H1 (cell line): Measurements from ENCODE around the gene ARHGEF16. TPM values are rescaled to one million over a fixed set of nuclear protein-coding genes. Genes with fewer than 3 reads are reported as not detected.

Experiments used
- CTCF ChIA-PET: fragments of 300-600 bp; sonication (Branson Sonifier 250); formaldehyde crosslinking; loops from one replicate; lab custom pipeline; 2021; ENCODE audit not compliant: partially characterized antibody; lab: Charles Lee
- POLR2A ChIA-PET: fragments of 300-600 bp; sonication (Branson Sonifier 250); formaldehyde crosslinking; loops from one replicate; lab custom pipeline; 2021; ENCODE audit warnings: inconsistent platforms; ENCODE audit not compliant: partially characterized antibody; lab: Charles Lee
- DNase-seq, 2 experiments: peaks; one replicate each; pipeline versions ENCODE4 v3.0.0 to v3.0.0-alpha.2; 2010 to 2022; ENCODE audit warnings: low spot score in 2 of 2, low read depth in 1 of 2, mixed read lengths in 1 of 2
- FAIRE-seq: peaks from 2 replicates; lab custom pipeline; 2011; peaks lifted over from hg19 to GRCh38; lab: Jason Lieb, UNC
- H2AFZ ChIP-seq: 2 replicates; pipeline ENCODE4 v1.8.1; 2012; ENCODE audit warnings: low read length, inconsistent platforms
- H2AK5ac ChIP-seq: 2 replicates; pipeline ENCODE4 v1.6.1; 2013; ENCODE audit warnings: low read depth, low read length
- H2BK120ac ChIP-seq: replicated peaks from 2 replicates; pipeline ENCODE3; 2013; ENCODE audit warnings: low read depth, low read length, inconsistent platforms
- H2BK12ac ChIP-seq: 2 replicates; pipeline ENCODE4 v1.6.1; 2013; ENCODE audit warnings: low read depth, low read length
- H2BK15ac ChIP-seq: 2 replicates; pipeline ENCODE4 v1.6.1; 2013; ENCODE audit warnings: low read length
- H2BK20ac ChIP-seq: 2 replicates; pipeline ENCODE4 v1.6.1; 2013; ENCODE audit warnings: low read length
- H2BK5ac ChIP-seq: 2 replicates; pipeline ENCODE4 v1.6.1; 2013; ENCODE audit warnings: low read depth, low read length
- H3K14ac ChIP-seq: 2 replicates; pipeline ENCODE4 v1.6.1; 2013; ENCODE audit warnings: inconsistent platforms; ENCODE audit not compliant: insufficient read length
- H3K18ac ChIP-seq: 2 replicates; pipeline ENCODE4 v1.6.1; 2013; ENCODE audit warnings: low read length; ENCODE audit errors: extremely low read depth
- H3K23ac ChIP-seq: 2 replicates; pipeline ENCODE4 v1.6.1; 2013; ENCODE audit warnings: inconsistent platforms; ENCODE audit not compliant: insufficient read length
- H3K23me2 ChIP-seq: 2 replicates; pipeline ENCODE4 v1.6.1; 2013; ENCODE audit warnings: low read depth, low read length
- H3K27ac ChIP-seq: 2 replicates; pipeline ENCODE4 v1.6.1; 2011; ENCODE audit warnings: low read depth, low read length, inconsistent platforms
- H3K27me3 ChIP-seq, 4 experiments: replicated peaks in 1 of 4; 1 replicate in 1 of 4; 2 replicates in 3 of 4; pipeline versions ENCODE4 v1.6.1 to v1.8.1; 2011 to 2013; ENCODE audit warnings: low read length in 3 of 4, mild to moderate bottlenecking in 3 of 4, inconsistent platforms in 2 of 4, mixed read lengths in 2 of 4, moderate library complexity in 1 of 4; ENCODE audit not compliant: control insufficient read depth in 3 of 4, insufficient read depth in 3 of 4; ENCODE audit errors: extremely low read depth in 1 of 4
- H3K36me3 ChIP-seq, 4 experiments: 2 replicates each; pipeline versions ENCODE4 v1.6.1 to v1.8.1; 2011 to 2013; ENCODE audit warnings: mild to moderate bottlenecking in 4 of 4, low read length in 3 of 4, moderate library complexity in 2 of 4, control low read depth in 1 of 4, inconsistent platforms in 1 of 4; ENCODE audit not compliant: insufficient read depth in 4 of 4, control insufficient read depth in 2 of 4
- H3K4ac ChIP-seq: replicated peaks from 2 replicates; pipeline ENCODE3; 2013; ENCODE audit warnings: low read length, low read depth, mixed read lengths, inconsistent platforms; ENCODE audit not compliant: insufficient read length
- H3K4me1 ChIP-seq, 4 experiments: replicated peaks in 1 of 4; 1 replicate in 1 of 4; 2 replicates in 3 of 4; pipeline versions ENCODE4 v1.6.1 to v1.8.1; 2011 to 2013; ENCODE audit warnings: low read length in 3 of 4, inconsistent platforms in 2 of 4, mixed read lengths in 1 of 4; ENCODE audit not compliant: insufficient read depth in 4 of 4, control insufficient read depth in 3 of 4
- H3K4me2 ChIP-seq, 2 experiments: 2 replicates each; pipeline versions ENCODE4 v1.6.1 to v1.8.1; 2011 to 2013; ENCODE audit warnings: low read depth in 2 of 2, low read length in 2 of 2, control low read depth in 1 of 2, inconsistent platforms in 1 of 2, mild to moderate bottlenecking in 1 of 2; ENCODE audit not compliant: insufficient read depth in 1 of 2
- H3K4me3 ChIP-seq, 4 experiments: fragments of 200-600, 300-600 bp in 1 of 4; sonication (generic), shearing (Covaris generic), sonication (Bioruptor Twin) in 1 of 4; 2 replicates each; pipeline versions ENCODE4 v1.5.1 to v1.8.1; 2011 to 2016; ENCODE audit warnings: low read length in 4 of 4, low read depth in 3 of 4, control low read depth in 2 of 4, inconsistent platforms in 2 of 4, mild to moderate bottlenecking in 2 of 4, mixed read lengths in 1 of 4, moderate library complexity in 1 of 4; ENCODE audit not compliant: insufficient read depth in 2 of 4; ENCODE audit errors: extremely low read depth in 1 of 4
- H3K56ac ChIP-seq: replicated peaks from 2 replicates; pipeline ENCODE3; 2013; ENCODE audit warnings: low read depth, mild to moderate bottlenecking, mixed read lengths, low read length, inconsistent platforms; ENCODE audit not compliant: insufficient read length
- H3K79me1 ChIP-seq: 2 replicates; pipeline ENCODE4 v1.6.1; 2013; ENCODE audit warnings: low read depth, low read length, control low read depth
- H3K79me2 ChIP-seq, 2 experiments: 2 replicates each; pipeline versions ENCODE4 v1.6.1 to v1.8.1; 2012 to 2013; ENCODE audit warnings: low read length in 2 of 2, mild to moderate bottlenecking in 2 of 2, inconsistent platforms in 1 of 2; ENCODE audit not compliant: insufficient read depth in 2 of 2, control insufficient read depth in 1 of 2
- H3K9ac ChIP-seq, 4 experiments: replicated peaks in 1 of 4; 1 replicate in 1 of 4; 2 replicates in 3 of 4; pipeline versions ENCODE4 v1.6.1 to v1.8.1; 2011 to 2013; ENCODE audit warnings: low read depth in 3 of 4, low read length in 3 of 4, control low read depth in 2 of 4, mild to moderate bottlenecking in 2 of 4, moderate library complexity in 2 of 4, inconsistent platforms in 1 of 4; ENCODE audit errors: extremely low read depth in 1 of 4
- H3K9me3 ChIP-seq, 2 experiments: 2 replicates each; pipeline versions ENCODE4 v1.6.1 to v1.8.1; 2012 to 2013; ENCODE audit warnings: mild to moderate bottlenecking in 2 of 2, moderate library complexity in 2 of 2, control low read depth in 1 of 2, inconsistent platforms in 1 of 2, low read depth in 1 of 2, low read length in 1 of 2, mixed read lengths in 1 of 2; ENCODE audit not compliant: insufficient read depth in 2 of 2
- H4K20me1 ChIP-seq, 2 experiments: replicated peaks in 1 of 2; 2 replicates each; pipeline versions ENCODE3 to v1.8.1; 2011 to 2013; ENCODE audit warnings: inconsistent platforms in 2 of 2, low read length in 2 of 2, mild to moderate bottlenecking in 1 of 2; ENCODE audit not compliant: insufficient read depth in 2 of 2, control insufficient read depth in 1 of 2
- H4K5ac ChIP-seq: 2 replicates; pipeline ENCODE4 v1.6.1; 2013; ENCODE audit warnings: low read length, low read depth, mixed read lengths, inconsistent platforms; ENCODE audit not compliant: insufficient read length
- H4K8ac ChIP-seq: 2 replicates; pipeline ENCODE4 v1.8.0; 2013; ENCODE audit warnings: mild to moderate bottlenecking, moderate library complexity, low read length, inconsistent platforms; ENCODE audit not compliant: insufficient read depth; ENCODE audit errors: extremely low read depth
- H4K91ac ChIP-seq: replicated peaks from 2 replicates; pipeline ENCODE3; 2013; ENCODE audit warnings: low read length, mixed read lengths, inconsistent platforms; ENCODE audit not compliant: insufficient read length
- EP300 ChIP-seq, 2 experiments: IDR thresholded peaks; 1 replicate in 1 of 2; 2 replicates in 1 of 2; pipeline ENCODE4 v1.6.1; 2011 to 2012; ENCODE audit warnings: low read depth in 2 of 2, low read length in 2 of 2, mild to moderate bottlenecking in 2 of 2, borderline replicate concordance in 1 of 2, inconsistent platforms in 1 of 2, moderate library complexity in 1 of 2
- KDM1A ChIP-seq: fragments of 200-600, 300-600 bp; sonication (generic); IDR thresholded peaks from 2 replicates; pipeline ENCODE4 v1.7.1; 2016; ENCODE audit warnings: mild to moderate bottlenecking, low read length, borderline replicate concordance
- POLR2A ChIP-seq, 2 experiments: IDR thresholded peaks; 1 replicate in 1 of 2; 2 replicates in 1 of 2; pipeline ENCODE4 v1.6.1; 2011; ENCODE audit warnings: low read depth in 2 of 2, low read length in 2 of 2, mild to moderate bottlenecking in 2 of 2; ENCODE audit errors: control extremely low read depth in 1 of 2
- RAD21 ChIP-seq, 2 experiments: IDR thresholded peaks in 1 of 2; conservative IDR thresholded peaks in 1 of 2; 2 replicates each; pipeline ENCODE4 v1.6.1; 2011; ENCODE audit warnings: low read depth in 2 of 2, low read length in 2 of 2, improper control_type of control experiment in 1 of 2, inconsistent platforms in 1 of 2, mild to moderate bottlenecking in 1 of 2, moderate library complexity in 1 of 2
- RNF2 ChIP-seq: fragments of 200-900, 300-1000 bp; sonication (generic); IDR thresholded peaks from 2 replicates; pipeline ENCODE4 v1.7.1; 2016; ENCODE audit warnings: borderline replicate concordance, low read depth, mild to moderate bottlenecking, antibody characterized with exemption, low read length; ENCODE audit not compliant: poor library complexity, severe bottlenecking; ENCODE audit errors: missing control alignments
- SIN3A ChIP-seq, 2 experiments: IDR thresholded peaks in 1 of 2; conservative IDR thresholded peaks in 1 of 2; 2 replicates each; pipeline ENCODE4 v1.6.1; 2011 to 2012; ENCODE audit warnings: low read length in 2 of 2, improper control_type of control experiment in 1 of 2, low read depth in 1 of 2, mild to moderate bottlenecking in 1 of 2
- SP1 ChIP-seq: IDR thresholded peaks from 2 replicates; pipeline ENCODE4 v1.6.1; 2011; ENCODE audit warnings: low read depth, low read length
- WGBS, 2 experiments: shearing (Covaris generic) in 1 of 2; methylation state at CpG; one replicate each; pipeline versions ENCODE4 v1.1.6 to v1.1.7; 2013 to 2015; ENCODE audit warnings: low lambda C conversion rate in 2 of 2, mixed read lengths in 2 of 2, inconsistent platforms in 1 of 2, low coverage in 1 of 2, missing lambda C conversion rate in 1 of 2; ENCODE audit not compliant: insufficient replicate concordance in 2 of 2, insufficient coverage in 1 of 2, insufficient read length in 1 of 2; ENCODE audit errors: extremely low coverage in 1 of 2, missing lambda C conversion rate in 1 of 2; 5-methylcytosine and 5-hydroxymethylcytosine counted together
- polyA plus RNA-seq, 7 experiments: library from polyadenylated mRNA; depleted of rRNA in 3 of 7; stranded (reverse) in 5 of 7; unstranded in 2 of 7; fragments of >200 nt in 5 of 7; fragments of 200-250 nt in 2 of 7; gene quantifications; 1 replicate in 5 of 7; 2 replicates in 1 of 7; 4 replicates in 1 of 7; pipeline versions ENCODE4 v1.2.1 to v1.2.3, GENCODE V29; 2011 to 2013; ENCODE audit warnings: missing spikeins in 2 of 7, mixed read lengths in 2 of 7
- total RNA-seq: library from RNA; stranded (reverse); fragmentation: NEBNext Ultra II Directional; extraction: Animal tissue kit (Norgen Biotek cat#: 25700); gene quantifications from 2 replicates; pipeline ENCODE4 v1.2.1, GENCODE V29; 2021

Gene ARHGEF16
- total and polyA plus RNA-seq, 2 of the 8 experiments (the other 6 are each of a cell fraction or from before 2014, with no cell fraction given): 18.3 to 20.7 TPM

GRCh38 chr1:3502641-3503524 is 48.4 kb downstream of the ARHGEF16 start:
- ChIA-PET CTCF (interaction anchor here (0.7 to 2.8 kb wide), 10 partner anchors 10 to 135 kb away, joined by 3 to 12 read pairs (median 4); no protein-coding TSS in a partner anchor), POLR2A (interaction anchor here (0.7 kb wide), 1 partner anchor 436 kb away, joined by 3 read pairs; no protein-coding TSS in a partner anchor)
- Histone ChIP-seq H2AFZ (no peak overlapping the region), H3K27me3 (no peaks in the 10 kb centered on the region), H4K8ac (peak overlapping the region; percentile 51; the same call in 1 of the 2 replicates), H2BK5ac (no peak overlapping the region), H3K36me3 (no peaks in the 10 kb centered on the region; a peak in 2 of 8 replicates), H3K4ac (no peak overlapping the region), H2AK5ac (no peak overlapping the region), H4K20me1 (peaks cover 0 to 23% of the 10 kb centered on the region in 2 experiments), H2BK120ac (no peak overlapping the region), H3K23me2 (no peaks in the 10 kb centered on the region), H3K9me3 (no peaks in the 10 kb centered on the region), H3K4me3 (no peak overlapping the region), H2BK15ac (no peak overlapping the region), H3K4me2 (no peak overlapping the region), H3K79me2 (no peaks in the 10 kb centered on the region), H4K91ac (no peak overlapping the region), H3K4me1 (no peaks in the 10 kb centered on the region), H2BK20ac (no peak overlapping the region), H2BK12ac (no peak overlapping the region), H3K23ac (no peak overlapping the region), H3K56ac (no peak overlapping the region), H3K79me1 (no peaks in the 10 kb centered on the region; the same call in 1 of the 2 replicates), H3K18ac (no peak overlapping the region), H4K5ac (no peak overlapping the region), H3K14ac (no peak overlapping the region), H3K9ac (no peak overlapping the region), H3K27ac (no peak overlapping the region)
- no peak for DNase-seq
- FAIRE-seq: no peak
- 87% methylated on average over 21 of the region's 22 CpGs; no CpG with 5 or more reads in 1 of the 2 experiments for WGBS, 2 experiments
- TF ChIP-seq SP1 (no peak), POLR2A (IDR thresholded peaks at IDR 0.05; ENCODE audit: control extremely low read depth in 1 of 2, low read depth in 2 of 2, low read length in 2 of 2) (no peak), SIN3A (conservative IDR thresholded peaks at IDR 0.05 in 1 of 2, IDR thresholded peaks at IDR 0.05 in 1 of 2; ENCODE audit: low read depth in 1 of 2, low read length in 2 of 2) (no peak), KDM1A (no peak), RNF2 (no peak), EP300 (IDR thresholded peaks at IDR 0.05; ENCODE audit: borderline replicate concordance in 1 of 2, low read depth in 2 of 2, low read length in 2 of 2) (no peak), RAD21 (IDR thresholded peaks at IDR 0.05 in 1 of 2, conservative IDR thresholded peaks at IDR 0.05 in 1 of 2; ENCODE audit: low read depth in 2 of 2, low read length in 2 of 2) (no peak)
